NB4 (cell line): ENCODE measurements around the gene KIF27.
"Not testable (repeated sequence)": the region's sequence is repeated elsewhere in the genome, so short reads cannot be mapped to it uniquely, and the experiment has no call there.

Experiments used
- CTCF ChIP-seq: IDR thresholded peaks from one replicate; pipeline ENCODE4 v1.5.1; 2012; ENCODE audit warnings: low read depth, low read length
- MYC ChIP-seq: IDR thresholded peaks from 2 replicates; pipeline ENCODE4 v1.6.1; 2011; ENCODE audit warnings: low read depth, low read length
- POLR2A ChIP-seq: IDR thresholded peaks from 2 replicates; pipeline ENCODE4 v1.6.1; 2011; ENCODE audit warnings: mild to moderate bottlenecking; ENCODE audit not compliant: insufficient read length; ENCODE audit errors: extremely low read depth

- not testable (repeated sequence) for TF ChIP-seq CTCF, POLR2A, MYC
Observed at GRCh38 chr9:83894301-83894700, 26.9 kb downstream of the KIF27 start.
